Heart left ventricle (tissue), 16 donors: ENCODE results near the gene MTF1. TPM values are rescaled to one million over a fixed set of nuclear protein-coding genes. Genes with fewer than 3 reads are reported as not detected.
A peak's percentile ranks its signal among the peaks of the same experiment; 100 is the strongest.

ENCODE experiments used
- ATAC-seq, 4 donors: fragments of 200-7000 bp; cut with Tn5 transposase; one replicate each; pipeline ENCODE4 v1.9.1; 2020 to 2022; ENCODE audit warnings: moderate library complexity in 4 of 4, mild to moderate bottlenecking in 3 of 4, moderate number of reproducible peaks in 1 of 4
- DNase-seq, 5 donors: peaks; one replicate each; pipeline ENCODE4 v3.0.0-alpha.2; 2020
- H3K27ac ChIP-seq, 12 donors: fragments of 200-600 bp; sonication (generic) in 4 of 12; one replicate each; pipeline versions ENCODE4 v1.5.0 to v1.8.0; 2016 to 2022; ENCODE audit warnings: mild to moderate bottlenecking in 2 of 12
- H3K27me3 ChIP-seq, 9 donors: fragments of 200-600 bp; sonication (generic) in 2 of 9; one replicate each; pipeline versions ENCODE4 v1.5.1 to v1.8.0; 2016 to 2022; ENCODE audit warnings: mild to moderate bottlenecking in 3 of 9
- H3K36me3 ChIP-seq, 9 donors: fragments of 200-600 bp; sonication (generic) in 2 of 9; one replicate each; pipeline versions ENCODE4 v1.5.0 to v1.8.0; 2018 to 2022; ENCODE audit warnings: mild to moderate bottlenecking in 2 of 9
- H3K4me1 ChIP-seq, 12 donors: fragments of 200-600 bp; sonication (generic) in 4 of 12; one replicate each; pipeline versions ENCODE4 v1.5.0 to v1.8.0; 2016 to 2022; ENCODE audit warnings: mild to moderate bottlenecking in 3 of 12
- H3K4me3 ChIP-seq, 12 donors: fragments of 200-600 bp; sonication (generic) in 4 of 12; one replicate each; pipeline versions ENCODE4 v1.5.0 to v1.8.0; 2017 to 2022; ENCODE audit warnings: mild to moderate bottlenecking in 9 of 12, moderate library complexity in 4 of 12
- H3K9me3 ChIP-seq, 12 donors: fragments of 200-600 bp; sonication (generic) in 4 of 12; one replicate each; pipeline versions ENCODE4 v1.5.0 to v1.8.0; 2016 to 2022; ENCODE audit warnings: mild to moderate bottlenecking in 1 of 12
- POLR2A ChIP-seq, 2 donors: fragments of 450-650 bp; IDR thresholded peaks; one replicate each; pipeline ENCODE4 v1.6.1; 2017; ENCODE audit warnings: antibody characterized with exemption in 2 of 2, mild to moderate bottlenecking in 2 of 2, moderate library complexity in 2 of 2
- WGBS, 4 donors: extraction: QIAGEN DNeasy Blood & Tissue Kit in 2 of 4; methylation state at CpG; one replicate each; pipeline versions ENCODE4 v1.1.5 to v1.1.7; 2013 to 2018; 5-methylcytosine and 5-hydroxymethylcytosine counted together
- intact Hi-C, 10 donors: fragments of 100-400 bp; cut with DNase I; formaldehyde crosslinking; loops; one replicate each; pipeline versions ENCODE4 v1.11.1 to v1.14.2; 2022
- polyA plus RNA-seq, 2 donors: library from polyadenylated mRNA; stranded (reverse); fragments of 200-250 nt; gene quantifications; one replicate each; pipeline ENCODE4 v1.2.3, GENCODE V29; 2013
- total RNA-seq, 9 donors: library from RNA; depleted of rRNA in 2 of 9; stranded (reverse); fragments of >200 nt in 2 of 9; fragmentation: NEBNext Ultra II Directional in 3 of 9; extraction: Animal tissue kit (Norgen Biotek cat#: 25700) in 3 of 9; gene quantifications; one replicate each; pipeline versions ENCODE4 v1.1.0 to v1.2.4, GENCODE V29; 2016 to 2023
- TF ChIP-seq, protein P1 (sequence below), 12 donors: fragments of 200-600 bp; sonication (generic) in 4 of 12; IDR thresholded peaks; one replicate each; pipeline versions ENCODE4 v1.5.0 to v1.8.0; 2018 to 2022; ENCODE audit warnings: antibody characterized with exemption in 12 of 12, mild to moderate bottlenecking in 5 of 12
- donor health status: ischemic (EF 13 %, LVEDD 7.1; RV severe dilation, severe dysfunction).
- donor health status: healthy with polysubstance abuse.
- donor health status: DM: no; HTN: yes; CAD: no.
- donor health status: DM: no; HTN: no; CAD: no.
- donor health status: ischemic (EF 25% LVEDD 6.9; RV normal size, moderate dysfunction).
- donor health status: ischemic (EF 25% LVEDD 5.7; RV mildly dilated, moderate dysfunction).
- donor health status: healthy.
- donor health status: DM: yes; HTN: yes; CAD: no.
- donor health status: ischemic (EF 35%, LVEDD 5.7; RV mildly dilated, moderate dysfunction).
- donor health status: nonischemic (EF 11% LVEDD 7.7; RV severe dilation, severe dysfunction).
- donor health status: DM: yes; HTN: yes; CAD: no.
- donor health status: PGD.
- donor health status: ischemic (EF 29% LVEDD 5.4; RV normal size, mild dysfunction).
- donor health status: nonischemic (EF 23%, LVEDD 6.1; RV moderate dilation, normal function).

Gene MTF1
- total and polyA plus RNA-seq, 11 donors = 1.7 to 19.5 (median 12.0) TPM

DNA sequence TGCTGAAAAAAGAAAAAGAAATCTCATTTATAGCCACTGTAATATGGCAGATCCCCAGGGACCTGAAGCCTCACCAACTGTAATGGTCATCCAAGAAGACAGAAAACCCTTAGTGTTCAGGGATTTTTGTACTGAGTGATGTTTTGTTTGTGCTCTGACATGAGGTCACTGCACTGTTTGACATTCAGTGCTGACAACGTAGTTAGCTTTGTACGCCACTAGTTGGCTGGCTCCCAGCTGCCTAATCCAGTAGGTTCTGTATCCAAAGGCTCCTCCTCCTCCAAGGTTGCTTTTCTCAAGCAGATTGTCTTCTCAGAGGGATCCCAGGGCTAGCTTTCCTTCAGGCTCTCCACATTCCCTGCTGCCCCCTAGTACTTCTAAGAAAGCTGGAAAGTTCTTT, 41.9 kb downstream of the MTF1 start:
- Histone ChIP-seq H3K9me3 (no peaks in the 10 kb centered on the region), H3K36me3 (peaks cover 0 to 90% (median 75%) of the 10 kb centered on the region in 9 donors), H3K4me1 (peaks cover 0 to 7% (median 0%) of the 10 kb centered on the region in 12 donors), H3K27me3 (no peaks in the 10 kb centered on the region), H3K4me3 (no peak overlapping the region), H3K27ac (no peak overlapping the region)
- DNase-seq (peak in 3 of 5 donors; percentile 35 to 51 (median 37)), ATAC-seq (peak in 3 of 4 donors; percentile 54 to 59 (median 55))
- 13 to 21% (median 16%) methylated on average over 2 of the region's 2 CpGs for WGBS, 4 donors
- no peak for TF ChIP-seq POLR2A (IDR thresholded peaks at IDR 0.05)
- TF ChIP-seq, protein P1, sequence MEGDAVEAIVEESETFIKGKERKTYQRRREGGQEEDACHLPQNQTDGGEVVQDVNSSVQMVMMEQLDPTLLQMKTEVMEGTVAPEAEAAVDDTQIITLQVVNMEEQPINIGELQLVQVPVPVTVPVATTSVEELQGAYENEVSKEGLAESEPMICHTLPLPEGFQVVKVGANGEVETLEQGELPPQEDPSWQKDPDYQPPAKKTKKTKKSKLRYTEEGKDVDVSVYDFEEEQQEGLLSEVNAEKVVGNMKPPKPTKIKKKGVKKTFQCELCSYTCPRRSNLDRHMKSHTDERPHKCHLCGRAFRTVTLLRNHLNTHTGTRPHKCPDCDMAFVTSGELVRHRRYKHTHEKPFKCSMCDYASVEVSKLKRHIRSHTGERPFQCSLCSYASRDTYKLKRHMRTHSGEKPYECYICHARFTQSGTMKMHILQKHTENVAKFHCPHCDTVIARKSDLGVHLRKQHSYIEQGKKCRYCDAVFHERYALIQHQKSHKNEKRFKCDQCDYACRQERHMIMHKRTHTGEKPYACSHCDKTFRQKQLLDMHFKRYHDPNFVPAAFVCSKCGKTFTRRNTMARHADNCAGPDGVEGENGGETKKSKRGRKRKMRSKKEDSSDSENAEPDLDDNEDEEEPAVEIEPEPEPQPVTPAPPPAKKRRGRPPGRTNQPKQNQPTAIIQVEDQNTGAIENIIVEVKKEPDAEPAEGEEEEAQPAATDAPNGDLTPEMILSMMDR (IDR thresholded peaks at IDR 0.05) = no peak
- intact Hi-C loops = no loop called here

DNA sequence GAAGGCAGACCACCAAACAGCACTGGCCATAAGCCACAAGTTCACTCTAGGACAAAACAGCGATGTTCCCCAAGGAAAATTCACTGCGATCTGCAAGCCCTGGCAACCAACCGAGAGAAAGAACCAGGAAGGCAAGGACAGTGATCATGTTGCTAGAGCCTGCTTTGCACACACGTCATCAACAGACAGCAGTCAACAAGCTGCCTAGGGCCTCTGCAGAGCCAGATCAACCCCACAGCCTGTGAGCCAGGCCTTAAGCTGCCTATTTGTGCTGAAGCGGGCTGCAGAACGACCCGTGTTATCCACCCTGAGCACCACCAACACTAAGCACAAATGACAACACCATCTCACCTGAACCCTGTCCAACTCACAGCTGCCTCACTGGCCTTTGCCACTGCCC, 45.1 kb downstream of the MTF1 start:
- Histone ChIP-seq H3K4me1 (peaks cover 0 to 23% (median 9%) of the 10 kb centered on the region in 12 donors), H3K9me3 (no peaks in the 10 kb centered on the region), H3K27ac (no peak overlapping the region), H3K4me3 (no peak overlapping the region), H3K27me3 (no peaks in the 10 kb centered on the region), H3K36me3 (peaks cover 0 to 57% (median 44%) of the 10 kb centered on the region in 9 donors)
- TF ChIP-seq, protein P1 (IDR thresholded peaks at IDR 0.05) = no peak
- TF ChIP-seq POLR2A (IDR thresholded peaks at IDR 0.05) = no peak
- intact Hi-C loops = loop anchor here in 2 of 10 donors (5.0 kb wide), 1 partner anchor 48 kb away; no protein-coding TSS in a partner anchor
- no peak for DNase-seq
- 77 to 94% (median 83%) methylated on average over 7 of the region's 7 CpGs for WGBS, 4 donors
- ATAC-seq = no peak

DNA sequence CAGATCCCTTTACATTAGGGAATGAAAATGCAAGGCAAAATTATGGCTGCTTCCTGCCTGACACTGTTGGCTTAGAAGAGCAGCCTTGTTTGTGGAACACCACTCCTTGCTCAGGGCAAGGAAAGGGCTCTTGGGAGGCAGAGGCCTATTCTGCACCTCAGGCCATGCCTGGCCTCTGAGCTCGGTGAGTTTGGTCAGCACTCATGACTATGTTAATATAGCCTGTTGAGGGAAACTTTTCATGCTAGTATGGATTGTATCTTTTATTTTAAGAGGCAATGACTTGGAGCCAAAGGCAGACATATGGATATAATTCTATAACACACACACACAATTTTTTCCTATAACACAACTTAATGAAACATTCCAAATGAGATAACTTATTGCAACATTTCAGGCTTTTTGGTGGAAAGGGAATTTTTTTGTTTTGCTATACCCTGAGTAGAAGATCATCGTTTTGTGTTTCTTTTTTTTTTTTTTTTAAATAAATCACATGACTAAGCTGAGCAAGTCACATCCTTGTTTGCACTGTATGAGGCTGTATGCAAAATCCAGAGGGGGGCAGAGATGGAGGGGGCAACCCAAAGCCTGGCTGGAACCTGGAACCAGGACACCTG, 45.8 kb downstream of the MTF1 start:
- Histone ChIP-seq H3K27ac (no peak overlapping the region), H3K9me3 (no peaks in the 10 kb centered on the region), H3K4me1 (peaks cover 3 to 29% (median 15%) of the 10 kb centered on the region in 12 donors), H3K27me3 (no peaks in the 10 kb centered on the region), H3K4me3 (no peak overlapping the region), H3K36me3 (peaks cover 0 to 51% (median 39%) of the 10 kb centered on the region in 9 donors)
- intact Hi-C loops = loop anchor here in 2 of 10 donors (5.0 kb wide), 1 partner anchor 49 kb away; no protein-coding TSS in a partner anchor
- no peak for ATAC-seq
- 77 to 88% (median 83%) methylated on average over 2 of the region's 2 CpGs for WGBS, 4 donors
- TF ChIP-seq, protein P1 (IDR thresholded peaks at IDR 0.05) = no peak
- no peak for TF ChIP-seq POLR2A (IDR thresholded peaks at IDR 0.05)
- no peak for DNase-seq

DNA sequence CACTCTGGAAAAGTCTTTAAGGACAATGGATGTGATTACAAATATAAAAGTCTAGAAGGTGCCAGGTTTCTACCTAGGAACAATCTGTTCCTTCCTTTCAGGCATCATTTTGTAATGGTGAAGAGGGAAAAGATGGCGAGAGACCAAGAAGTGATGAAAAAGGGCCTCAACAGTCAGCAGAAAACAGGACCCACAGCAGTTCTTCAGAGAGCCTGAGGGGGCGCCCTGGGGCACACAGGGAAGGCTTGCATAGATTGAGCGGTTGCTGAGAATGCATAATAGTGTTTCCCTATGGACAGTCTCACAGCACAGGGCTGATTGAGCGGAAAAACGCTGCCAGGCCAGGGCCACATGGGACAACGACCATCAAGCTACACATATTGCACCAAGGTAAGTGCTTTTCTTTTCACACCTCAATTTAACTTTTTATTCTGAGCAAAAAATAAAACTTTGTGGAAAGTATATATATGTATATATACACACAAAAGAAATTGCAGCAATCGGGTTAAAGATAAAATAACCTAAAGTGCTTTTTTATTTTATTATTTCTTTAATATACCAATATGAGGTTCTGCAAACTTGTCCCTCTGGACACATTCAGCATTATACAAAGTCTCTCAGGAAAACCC, 48.3 kb downstream of the MTF1 start:
- ATAC-seq (no peak), DNase-seq (peak; percentile 35 to 69 (median 57))
- Histone ChIP-seq H3K36me3 (peaks cover 0 to 38% (median 25%) of the 10 kb centered on the region in 9 donors), H3K27ac (no peak overlapping the region), H3K4me1 (peaks cover 8 to 41% (median 25%) of the 10 kb centered on the region in 12 donors), H3K27me3 (no peaks in the 10 kb centered on the region), H3K4me3 (no peak overlapping the region), H3K9me3 (no peaks in the 10 kb centered on the region)
- intact Hi-C loops = loop anchor here in 2 of 10 donors (5.0 kb wide), 1 partner anchor 51 kb away; no protein-coding TSS in a partner anchor
- no peak for TF ChIP-seq POLR2A (IDR thresholded peaks at IDR 0.05)
- TF ChIP-seq, protein P1 (IDR thresholded peaks at IDR 0.05) = peak; percentile 46 to 85 (median 72)
- WGBS, 4 donors = 37 to 49% (median 39%) methylated on average over 7 of the region's 7 CpGs
